Epithelial cell of esophagus (primary cell): ENCODE results near the gene UFSP1.

Experiments used
- DNase-seq: peaks from one replicate; pipeline ENCODE4 v3.0.0; 2010; ENCODE audit warnings: low read depth
- H3K4me3 ChIP-seq: 2 replicates; pipeline ENCODE4 v1.5.1; 2011; ENCODE audit warnings: mild to moderate bottlenecking, low read length, control low read depth
- CTCF ChIP-seq: IDR thresholded peaks from 2 replicates; pipeline ENCODE4 v1.5.1; 2011; ENCODE audit warnings: low read depth, mild to moderate bottlenecking, low read length, control low read depth, inconsistent platforms; ENCODE audit not compliant: insufficient read depth; ENCODE audit errors: missing control alignments

The UFSP1 gene

DNA sequence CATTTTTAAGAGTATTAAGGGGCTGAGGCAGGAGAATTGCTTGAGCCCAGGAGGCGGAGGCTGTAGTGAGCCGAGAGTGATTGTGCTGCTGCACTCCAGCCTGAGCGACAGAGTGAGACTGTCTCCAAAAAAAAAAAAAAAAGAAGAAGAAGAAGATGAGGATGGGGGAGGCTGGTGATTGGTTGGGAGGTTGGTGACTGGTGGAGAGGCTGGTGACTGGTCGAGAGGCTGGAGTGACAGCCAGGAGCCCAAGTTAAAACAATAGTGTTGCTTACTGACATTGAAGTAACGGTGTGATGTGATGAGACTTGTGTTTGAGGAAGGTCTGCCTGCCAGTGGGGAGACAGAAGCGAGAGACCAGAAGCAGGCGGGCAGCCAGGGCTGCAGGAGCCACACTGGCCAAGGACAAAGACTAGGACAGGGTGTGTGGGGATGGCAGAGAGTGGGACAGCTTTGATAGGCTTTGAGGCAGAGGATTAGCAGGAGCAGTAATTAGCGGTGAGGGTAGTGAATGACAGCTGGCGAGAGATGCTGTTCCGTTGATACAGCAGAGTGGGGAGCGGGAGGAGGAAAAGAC lies 9.7 kb downstream of the UFSP1 start:
- no peak overlapping the region for H3K4me3 ChIP-seq
- no peak for TF ChIP-seq CTCF
- no peak for DNase-seq

DNA sequence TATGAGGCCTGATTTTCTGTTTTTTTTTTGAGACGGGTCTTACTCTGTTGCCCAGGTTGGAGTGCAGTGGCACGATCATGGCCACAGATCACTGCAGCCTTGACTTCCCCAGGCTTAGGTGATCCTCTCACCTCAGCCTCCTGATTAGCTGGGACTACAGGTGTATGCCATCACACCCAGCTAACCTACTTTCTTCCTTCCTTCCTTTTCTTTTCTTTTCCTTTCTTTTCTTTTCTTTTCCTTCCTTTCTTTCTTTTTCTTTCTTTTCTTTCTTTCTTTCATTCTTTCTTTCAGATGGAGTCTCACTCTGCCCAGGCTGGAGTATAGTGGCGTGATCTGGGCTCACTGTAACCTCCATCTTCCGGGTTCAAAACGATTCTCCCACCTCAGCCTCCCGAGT lies 10.8 kb downstream of the UFSP1 start:
- no peak for DNase-seq
- TF ChIP-seq CTCF = no peak
- H3K4me3 ChIP-seq = no peak overlapping the region

GRCh38 chr7:100878013-100878412 lies 11.5 kb downstream of the UFSP1 start:
- H3K4me3 ChIP-seq = no peak overlapping the region
- no peak for TF ChIP-seq CTCF
- no peak for DNase-seq

GRCh38 chr7:100875356-100875751 lies 14.2 kb downstream of the UFSP1 start:
- DNase-seq = peak; percentile 28
- TF ChIP-seq CTCF = no peak
- H3K4me3 ChIP-seq = peak overlapping the region; percentile 89

DNA sequence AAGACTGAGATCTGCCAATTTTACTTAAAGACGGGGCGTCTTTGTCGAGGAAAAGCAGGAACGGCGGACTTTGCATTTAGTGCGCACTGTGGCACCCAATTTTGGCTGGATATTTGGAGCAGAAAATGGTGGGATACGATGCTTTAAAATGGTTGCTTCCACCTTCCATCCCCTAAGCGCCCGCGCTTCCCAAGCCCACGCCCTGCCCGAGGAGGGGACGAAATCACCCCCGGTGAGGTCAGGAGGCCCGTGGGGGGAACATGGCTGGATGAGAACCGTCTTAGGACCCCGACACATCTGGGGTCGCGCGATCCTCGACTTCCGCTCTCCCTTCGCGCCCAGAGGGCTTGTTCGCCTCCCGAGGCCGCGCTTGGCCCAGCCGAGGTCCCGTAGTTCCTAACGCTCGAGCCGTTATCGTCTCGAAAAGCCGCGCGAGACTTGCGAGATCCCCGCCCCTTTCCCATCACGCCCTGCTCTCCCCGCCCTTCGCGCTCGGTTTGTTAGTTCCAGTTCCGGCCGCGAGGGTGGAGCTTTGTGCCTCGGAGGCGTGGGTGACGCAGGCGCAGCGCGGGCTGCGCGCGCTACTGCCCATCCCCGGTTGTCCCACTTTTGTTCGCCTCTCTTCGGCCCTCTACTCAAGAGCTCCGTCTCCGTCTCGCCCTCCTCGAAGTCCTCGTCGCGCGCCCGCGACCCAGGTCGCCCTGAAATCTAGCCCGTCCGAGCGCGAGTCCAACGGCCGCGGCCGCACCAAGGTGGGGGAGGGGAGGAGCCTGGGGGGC lies 14.7 kb downstream of the UFSP1 start, which contains the start of gene SRRT:
TSS of gene SRRT (plus strand) at position 527 of the 779 bp plus-strand sequence. CDS start 488 bp downstream, outside the sequence.
- H3K4me3 ChIP-seq = peak within 1 kb of the TSS; percentile 89
- DNase-seq = peak; percentile 98
- peak; percentile 44 for TF ChIP-seq CTCF

GRCh38 chr7:100874300-100874576 lies 15.3 kb downstream of the UFSP1 start:
- H3K4me3 ChIP-seq = peak overlapping the region; percentile 89
- TF ChIP-seq CTCF = no peak
- DNase-seq = no peak

DNA sequence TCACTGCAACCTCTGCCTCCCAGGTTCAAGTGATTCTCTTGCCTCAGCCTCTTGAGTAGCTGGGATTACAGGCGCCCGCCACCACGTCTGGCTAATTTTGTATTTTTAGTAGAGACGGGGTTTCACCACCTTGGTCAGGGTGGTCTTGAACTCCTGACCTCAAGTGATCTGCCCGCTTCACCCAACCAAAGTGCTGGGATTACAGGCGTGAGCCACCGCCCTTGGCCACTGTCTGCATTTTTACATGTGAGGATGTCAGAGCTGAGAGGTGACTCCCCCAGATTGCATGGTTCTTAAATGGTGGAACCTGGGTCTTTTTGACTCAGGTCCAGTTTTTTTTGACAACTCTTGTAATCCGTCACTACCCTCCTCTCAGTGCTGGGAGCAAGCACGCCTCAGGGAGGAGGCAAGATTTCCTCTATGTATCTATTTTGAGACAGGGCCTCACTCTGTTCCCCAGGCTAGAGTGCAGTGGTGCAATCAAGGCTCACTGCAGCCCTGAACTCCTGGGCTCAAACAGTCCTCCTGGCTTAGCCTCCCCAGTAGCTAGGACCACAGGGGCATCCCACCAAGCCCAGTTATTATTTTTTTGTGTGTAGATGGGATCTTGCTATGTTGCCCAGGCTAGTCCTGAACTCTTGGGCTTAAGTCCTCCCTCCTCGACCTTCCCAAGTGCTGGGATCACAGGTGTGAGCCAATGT lies 15.8 kb downstream of the UFSP1 start:
- H3K4me3 ChIP-seq = peak overlapping the region; percentile 89
- TF ChIP-seq CTCF = no peak
- DNase-seq = no peak
